Prostate gland (tissue), 2 donors: ENCODE measurements around the gene RABGAP1L. TPM values are rescaled to one million over a fixed set of nuclear protein-coding genes. Genes with fewer than 3 reads are reported as not detected.

Experiments used
- DNase-seq: peaks from one replicate; pipeline ENCODE4 v3.0.0-alpha.2; 2019; ENCODE audit warnings: low spot score
- H3K27ac ChIP-seq, 2 donors: fragments of 200-600 bp; sonication (generic); 2 replicates each; pipeline ENCODE4 v1.5.1; 2017 to 2019
- H3K27me3 ChIP-seq: fragments of 200-600 bp; sonication (generic); replicated peaks from 2 replicates; pipeline ENCODE4 v1.5.1; 2019; ENCODE audit not compliant: insufficient read depth
- H3K36me3 ChIP-seq, 2 donors: fragments of 200-600 bp; sonication (generic); 1 replicate in 1 of 2; 2 replicates in 1 of 2; pipeline versions ENCODE4 v1.5.1 to v1.8.1; 2017 to 2019
- H3K4me1 ChIP-seq: fragments of 200-600 bp; sonication (generic); replicated peaks from 2 replicates; pipeline ENCODE4 v1.5.1; 2019
- H3K4me3 ChIP-seq, 2 donors: fragments of 200-600 bp; sonication (generic); 2 replicates each; pipeline ENCODE4 v1.5.1; 2017 to 2019
- H3K9me3 ChIP-seq: fragments of 200-600 bp; sonication (generic); 2 replicates; pipeline ENCODE4 v1.5.1; 2017
- CTCF ChIP-seq, 4 experiments: fragments of 200-600 bp in 2 of 4; fragments of 450-650 bp in 2 of 4; sonication (generic) in 2 of 4; IDR thresholded peaks; 1 replicate in 3 of 4; 2 replicates in 1 of 4; pipeline ENCODE4 v1.5.1; 2016 to 2019; ENCODE audit warnings: antibody characterized with exemption in 4 of 4, mild to moderate bottlenecking in 2 of 4, moderate library complexity in 2 of 4
- POLR2A ChIP-seq: fragments of 450-650 bp; IDR thresholded peaks from one replicate; pipeline ENCODE4 v1.6.1; 2016; ENCODE audit warnings: antibody characterized with exemption, mild to moderate bottlenecking
- POLR2AphosphoS5 ChIP-seq: sonication (generic); formaldehyde crosslinking; IDR thresholded peaks from one replicate; pipeline ENCODE4 v1.6.1; 2017; ENCODE audit warnings: antibody characterized with exemption
- WGBS: methylation state at CpG from one replicate; pipeline ENCODE4 v1.1.5; 2018; 5-methylcytosine and 5-hydroxymethylcytosine counted together
- intact Hi-C: fragments of 100-400 bp; cut with DNase I; formaldehyde crosslinking; loops from one replicate; pipeline ENCODE4 v1.14.2; 2022
- total RNA-seq, 2 donors: library from RNA; depleted of rRNA; stranded (reverse); fragments of >200 nt; gene quantifications; one replicate each; pipeline ENCODE4 v1.1.0, GENCODE V29; 2016

The RABGAP1L gene
- total RNA-seq, 2 donors from 2014 or later = 32.3 to 41.5 TPM

- WGBS = 80% methylated on average over 2 of the region's 2 CpGs
- H3K36me3 ChIP-seq = no peaks in the 10 kb centered on the region
- no peak for TF ChIP-seq POLR2A
- TF ChIP-seq POLR2AphosphoS5 = no peak
- no peak for TF ChIP-seq CTCF (IDR thresholded peaks at IDR 0.05)
- no peaks in the 10 kb centered on the region for H3K9me3 ChIP-seq
- no peak overlapping the region for H3K27ac ChIP-seq
- no peak overlapping the region for H3K4me3 ChIP-seq
- DNase-seq = no peak
- intact Hi-C loops = no loop called here
- H3K27me3 ChIP-seq = no peaks in the 10 kb centered on the region
- no peaks in the 10 kb centered on the region for H3K4me1 ChIP-seq
Measured at GRCh38 chr1:174623324-174624035, 464.2 kb downstream of the RABGAP1L start.

- TF ChIP-seq CTCF (IDR thresholded peaks at IDR 0.05) = no peak
- no peak for TF ChIP-seq POLR2AphosphoS5
- TF ChIP-seq POLR2A = no peak
- no peak for DNase-seq
- no peak overlapping the region for H3K4me3 ChIP-seq
- intact Hi-C loops = no loop called here
- no peaks in the 10 kb centered on the region for H3K36me3 ChIP-seq
- WGBS = 63% methylated on average over 6 of the region's 6 CpGs
- no peaks in the 10 kb centered on the region for H3K4me1 ChIP-seq
- no peaks in the 10 kb centered on the region for H3K9me3 ChIP-seq
- no peaks in the 10 kb centered on the region for H3K27me3 ChIP-seq
- H3K27ac ChIP-seq = no peak overlapping the region
Measured at GRCh38 chr1:174626031-174627025, 467.0 kb downstream of the RABGAP1L start.

- no peak for TF ChIP-seq POLR2A
- no peak for TF ChIP-seq POLR2AphosphoS5
- TF ChIP-seq CTCF (IDR thresholded peaks at IDR 0.05) = no peak
- H3K36me3 ChIP-seq = no peaks in the 10 kb centered on the region
- H3K27me3 ChIP-seq = no peaks in the 10 kb centered on the region
- H3K4me1 ChIP-seq = no peaks in the 10 kb centered on the region
- DNase-seq = no peak
- no peaks in the 10 kb centered on the region for H3K9me3 ChIP-seq
- WGBS = 92% methylated on average over 4 of the region's 4 CpGs
- H3K27ac ChIP-seq = no peak overlapping the region
- intact Hi-C loops = no loop called here
- no peak overlapping the region for H3K4me3 ChIP-seq
Measured at GRCh38 chr1:174637487-174637886, 478.2 kb downstream of the RABGAP1L start.

- Histone ChIP-seq H3K9me3 (no peaks in the 10 kb centered on the region), H3K4me3 (no peak overlapping the region), H3K27ac (no peak overlapping the region), H3K4me1 (no peaks in the 10 kb centered on the region), H3K36me3 (no peaks in the 10 kb centered on the region), H3K27me3 (no peaks in the 10 kb centered on the region)
- TF ChIP-seq CTCF (IDR thresholded peaks at IDR 0.05) (no peak), POLR2A (no peak), POLR2AphosphoS5 (no peak)
- intact Hi-C loops = no loop called here
- DNase-seq = no peak
- 79% methylated on average over 1 of the region's 1 CpG for WGBS
Measured at GRCh38 chr1:174639461-174639860, 480.1 kb downstream of the RABGAP1L start.
